ENCODE results near the gene GFER. TPM values are rescaled to one million over a fixed set of nuclear protein-coding genes. Genes with fewer than 3 reads are reported as not detected.

The GFER gene
- total RNA-seq, 1 experiment from 2014 or later, result 58.5 TPM

- TF ChIP-seq ARID4B (CRISPR knock-in tag; IDR thresholded peaks at IDR 0.05; ENCODE audit: borderline replicate concordance) (peak; percentile 45), RORB (CRISPR knock-in tag; IDR thresholded peaks at IDR 0.05) (no peak), CREM (CRISPR knock-in tag; IDR thresholded peaks at IDR 0.05) (peak; percentile 58), USF1 (CRISPR knock-in tag; IDR thresholded peaks at IDR 0.05) (0 out of 2 replicates have a peak, but pooled peaks have one; percentile 2), OVOL2 (CRISPR knock-in tag; IDR thresholded peaks at IDR 0.05; ENCODE audit: borderline replicate concordance) (no peak; the same call in 1 of the 2 replicates), E2F1 (CRISPR knock-in tag; IDR thresholded peaks at IDR 0.05) (no peak), JUN (CRISPR knock-in tag; IDR thresholded peaks at IDR 0.05) (peak; percentile 71; the same call in 1 of the 2 replicates), MYBL2 (CRISPR knock-in tag; IDR thresholded peaks at IDR 0.05) (peak; percentile 86), NFE2L1 (CRISPR knock-in tag; IDR thresholded peaks at IDR 0.05) (0 out of 2 replicates have a peak, but pooled peaks have one; percentile 27), ETV6 (CRISPR knock-in tag; IDR thresholded peaks at IDR 0.05) (0 out of 2 replicates have a peak, but pooled peaks have one; percentile 20), TEAD1 (CRISPR knock-in tag; IDR thresholded peaks at IDR 0.05) (peak; percentile 61; the same call in 1 of the 2 replicates), CBFB (CRISPR knock-in tag; IDR thresholded peaks at IDR 0.05; ENCODE audit: low read depth) (no peak), EMX1 (CRISPR knock-in tag; IDR thresholded peaks at IDR 0.05) (no peak), JAZF1 (CRISPR knock-in tag; IDR thresholded peaks at IDR 0.05) (no peak), CREB1 (CRISPR knock-in tag; IDR thresholded peaks at IDR 0.05) (no peak), NR1H2 (CRISPR knock-in tag; IDR thresholded peaks at IDR 0.05) (no peak), AFF4 (CRISPR knock-in tag; IDR thresholded peaks at IDR 0.05; ENCODE audit: borderline replicate concordance) (no peak), IRF1 (CRISPR knock-in tag; IDR thresholded peaks at IDR 0.05) (no peak), SMAD3 (CRISPR knock-in tag; IDR thresholded peaks at IDR 0.05; ENCODE audit: borderline replicate concordance) (no peak), GABPB1 (CRISPR knock-in tag; IDR thresholded peaks at IDR 0.05) (peak; percentile 15)
- TF ChIP-seq, protein P1, sequence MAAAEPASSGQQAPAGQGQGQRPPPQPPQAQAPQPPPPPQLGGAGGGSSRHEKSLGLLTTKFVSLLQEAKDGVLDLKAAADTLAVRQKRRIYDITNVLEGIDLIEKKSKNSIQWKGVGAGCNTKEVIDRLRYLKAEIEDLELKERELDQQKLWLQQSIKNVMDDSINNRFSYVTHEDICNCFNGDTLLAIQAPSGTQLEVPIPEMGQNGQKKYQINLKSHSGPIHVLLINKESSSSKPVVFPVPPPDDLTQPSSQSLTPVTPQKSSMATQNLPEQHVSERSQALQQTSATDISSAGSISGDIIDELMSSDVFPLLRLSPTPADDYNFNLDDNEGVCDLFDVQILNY (CRISPR knock-in tag; IDR thresholded peaks at IDR 0.05), result peak; percentile 84
- TF ChIP-seq, protein P2, sequence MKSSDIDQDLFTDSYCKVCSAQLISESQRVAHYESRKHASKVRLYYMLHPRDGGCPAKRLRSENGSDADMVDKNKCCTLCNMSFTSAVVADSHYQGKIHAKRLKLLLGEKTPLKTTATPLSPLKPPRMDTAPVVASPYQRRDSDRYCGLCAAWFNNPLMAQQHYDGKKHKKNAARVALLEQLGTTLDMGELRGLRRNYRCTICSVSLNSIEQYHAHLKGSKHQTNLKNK (CRISPR knock-in tag; IDR thresholded peaks at IDR 0.05), result no peak
- TF ChIP-seq, protein P3, sequence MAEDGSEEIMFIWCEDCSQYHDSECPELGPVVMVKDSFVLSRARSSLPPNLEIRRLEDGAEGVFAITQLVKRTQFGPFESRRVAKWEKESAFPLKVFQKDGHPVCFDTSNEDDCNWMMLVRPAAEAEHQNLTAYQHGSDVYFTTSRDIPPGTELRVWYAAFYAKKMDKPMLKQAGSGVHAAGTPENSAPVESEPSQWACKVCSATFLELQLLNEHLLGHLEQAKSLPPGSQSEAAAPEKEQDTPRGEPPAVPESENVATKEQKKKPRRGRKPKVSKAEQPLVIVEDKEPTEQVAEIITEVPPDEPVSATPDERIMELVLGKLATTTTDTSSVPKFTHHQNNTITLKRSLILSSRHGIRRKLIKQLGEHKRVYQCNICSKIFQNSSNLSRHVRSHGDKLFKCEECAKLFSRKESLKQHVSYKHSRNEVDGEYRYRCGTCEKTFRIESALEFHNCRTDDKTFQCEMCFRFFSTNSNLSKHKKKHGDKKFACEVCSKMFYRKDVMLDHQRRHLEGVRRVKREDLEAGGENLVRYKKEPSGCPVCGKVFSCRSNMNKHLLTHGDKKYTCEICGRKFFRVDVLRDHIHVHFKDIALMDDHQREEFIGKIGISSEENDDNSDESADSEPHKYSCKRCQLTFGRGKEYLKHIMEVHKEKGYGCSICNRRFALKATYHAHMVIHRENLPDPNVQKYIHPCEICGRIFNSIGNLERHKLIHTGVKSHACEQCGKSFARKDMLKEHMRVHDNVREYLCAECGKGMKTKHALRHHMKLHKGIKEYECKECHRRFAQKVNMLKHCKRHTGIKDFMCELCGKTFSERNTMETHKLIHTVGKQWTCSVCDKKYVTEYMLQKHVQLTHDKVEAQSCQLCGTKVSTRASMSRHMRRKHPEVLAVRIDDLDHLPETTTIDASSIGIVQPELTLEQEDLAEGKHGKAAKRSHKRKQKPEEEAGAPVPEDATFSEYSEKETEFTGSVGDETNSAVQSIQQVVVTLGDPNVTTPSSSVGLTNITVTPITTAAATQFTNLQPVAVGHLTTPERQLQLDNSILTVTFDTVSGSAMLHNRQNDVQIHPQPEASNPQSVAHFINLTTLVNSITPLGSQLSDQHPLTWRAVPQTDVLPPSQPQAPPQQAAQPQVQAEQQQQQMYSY (CRISPR knock-in tag; IDR thresholded peaks at IDR 0.05), result no peak
Observed at GRCh38 chr16:1983544-1984346, at the start of gene GFER (continued).
